Measurements from ENCODE around the gene KCNQ1OT1. TPM values are rescaled to one million over a fixed set of nuclear protein-coding genes. Genes with fewer than 3 reads are reported as not detected.

The KCNQ1OT1 gene
- total RNA-seq, 1 experiment from 2014 or later: 1.2 TPM

- Histone ChIP-seq H2AK5ac (ENCODE audit: insufficient read length, low read length) (no peak overlapping the region), H2AFZ (ENCODE audit: low read length) (no peak overlapping the region), H3K14ac (ENCODE audit: insufficient read depth, low read length) (no peak overlapping the region; the same call in 1 of the 2 replicates), H2BK5ac (ENCODE audit: insufficient read length, low read length) (no peak overlapping the region), H4K8ac (replicated peaks; ENCODE audit: insufficient read length, low read depth, low read length) (no peak overlapping the region), H3K4me1 (ENCODE audit: insufficient read depth, low read length) (no peaks in the 10 kb centered on the region), H4K5ac (ENCODE audit: insufficient read length, low read depth, low read length) (no peak overlapping the region), H4K91ac (ENCODE audit: insufficient read length, low read depth, low read length) (no peak overlapping the region), H3K79me1 (ENCODE audit: insufficient read depth, low read depth, low read length, poor library complexity, severe bottlenecking) (no peaks in the 10 kb centered on the region), H3K9me3 (ENCODE audit: control insufficient read depth, low read depth, low read length) (no peaks in the 10 kb centered on the region), H3K9ac (ENCODE audit: extremely low read depth, insufficient read length, low read length) (no peak overlapping the region), H2BK15ac (ENCODE audit: low read depth, low read length) (no peak overlapping the region), H2BK12ac (ENCODE audit: insufficient read length, low read depth, low read length) (no peak overlapping the region), H3K27ac (ENCODE audit: insufficient read length, low read depth, low read length) (no peak overlapping the region), H2BK20ac (ENCODE audit: low read depth, low read length, poor library complexity, severe bottlenecking) (no peak overlapping the region), H3K4me2 (ENCODE audit: insufficient read depth, insufficient read length, low read length) (no peak overlapping the region), H3T11ph (ENCODE audit: low read length) (no peak overlapping the region), H3K23me2 (ENCODE audit: insufficient read length, low read depth, low read length, poor library complexity, severe bottlenecking) (no peaks in the 10 kb centered on the region), H4K20me1 (ENCODE audit: control insufficient read depth, insufficient read depth, insufficient read length) (no peaks in the 10 kb centered on the region), H3K27me3 (ENCODE audit: insufficient read depth, low read length) (no peaks in the 10 kb centered on the region), H3K56ac (ENCODE audit: insufficient read length, low read depth, low read length) (no peak overlapping the region), H2BK120ac (ENCODE audit: low read depth, low read length, poor library complexity, severe bottlenecking) (no peak overlapping the region), H3K23ac (ENCODE audit: insufficient read length, low read depth, low read length) (no peak overlapping the region), H3K18ac (ENCODE audit: insufficient read length, low read depth, low read length) (no peak overlapping the region), H3K4ac (ENCODE audit: low read depth, low read length) (no peak overlapping the region), H3K79me2 (ENCODE audit: insufficient read depth, low read length) (no peaks in the 10 kb centered on the region)
- DNase-seq: no peak
- Mint-ChIP-seq H3K27me3 (ENCODE audit: low read depth) (peaks cover 87% of the 10 kb centered on the region), H3K4me3 (no peak overlapping the region), H3K27ac (no peak overlapping the region), H3K36me3 (ENCODE audit: insufficient read depth in 1 of 3, low read depth in 3 of 3) (no peaks in the 10 kb centered on the region; a peak in 2 of 7 replicates), H3K9me3 (peaks cover 2 to 3% of the 10 kb centered on the region in 2 experiments; a peak in 3 of 5 replicates), H3K4me1 (peaks cover 0 to 11% of the 10 kb centered on the region in 2 experiments; a peak in 2 of 4 replicates)
- WGBS (ENCODE audit: extremely low coverage, insufficient read length, low lambda C conversion rate): no CpG with 5 or more reads among the region's 21 CpGs
- TF ChIP-seq CTCF (conservative IDR thresholded peaks at IDR 0.05): no peak
These were observed 36.9 kb upstream of the KCNQ1OT1 start for GRCh38 chr11:2736577-2737225.
